Measurements from ENCODE around the gene KLHL1.

KLHL1 gene

DNA sequence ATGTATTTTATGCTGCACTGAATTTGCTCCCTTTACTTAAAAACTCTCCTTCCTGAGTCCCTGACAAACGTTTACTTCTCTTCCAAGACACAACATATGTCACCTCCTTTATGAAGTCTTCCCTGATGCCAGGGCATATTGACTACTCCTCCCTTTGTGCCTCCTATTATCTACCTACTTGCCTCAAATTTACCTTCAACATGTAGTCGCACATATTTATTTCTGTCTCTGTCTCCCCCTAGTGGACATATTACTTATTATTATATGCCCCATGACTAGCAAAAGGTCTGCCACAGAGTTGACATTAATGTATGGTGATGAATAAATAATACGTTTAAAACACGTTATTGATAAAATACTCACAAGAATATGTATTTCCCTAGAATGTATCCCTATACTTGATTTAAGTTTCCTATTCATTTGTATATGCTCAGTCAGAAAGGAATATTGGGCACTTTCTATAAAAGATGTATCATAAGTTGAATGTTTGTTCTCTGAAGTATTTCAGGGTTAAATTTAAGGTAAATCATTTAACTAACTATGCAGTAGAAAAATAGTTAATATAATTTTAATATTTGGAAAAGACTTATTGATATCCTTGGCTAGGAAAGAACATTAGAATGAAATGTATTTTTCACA lies 250.9 kb downstream of the KLHL1 start:
- no peak for DNase-seq

DNA sequence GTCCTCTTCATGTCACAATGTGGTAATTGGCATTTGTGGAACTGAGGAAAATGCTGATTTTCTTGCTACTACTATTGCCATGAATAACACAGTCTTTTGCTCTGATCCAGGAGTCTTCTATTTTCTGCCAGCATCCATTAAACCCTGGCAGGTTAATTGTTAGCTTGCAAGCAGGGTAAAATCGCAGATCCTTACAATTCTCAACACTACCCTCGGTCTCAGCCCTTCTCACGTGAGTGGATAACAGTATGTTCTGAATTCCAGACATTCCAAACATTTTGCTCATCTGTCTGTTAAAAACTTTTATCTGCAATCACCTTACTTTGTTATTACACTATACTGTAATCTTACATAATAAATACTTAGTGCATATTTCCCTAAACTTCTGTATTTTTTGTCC lies 251.9 kb downstream of the KLHL1 start:
- no peak for DNase-seq

DNA sequence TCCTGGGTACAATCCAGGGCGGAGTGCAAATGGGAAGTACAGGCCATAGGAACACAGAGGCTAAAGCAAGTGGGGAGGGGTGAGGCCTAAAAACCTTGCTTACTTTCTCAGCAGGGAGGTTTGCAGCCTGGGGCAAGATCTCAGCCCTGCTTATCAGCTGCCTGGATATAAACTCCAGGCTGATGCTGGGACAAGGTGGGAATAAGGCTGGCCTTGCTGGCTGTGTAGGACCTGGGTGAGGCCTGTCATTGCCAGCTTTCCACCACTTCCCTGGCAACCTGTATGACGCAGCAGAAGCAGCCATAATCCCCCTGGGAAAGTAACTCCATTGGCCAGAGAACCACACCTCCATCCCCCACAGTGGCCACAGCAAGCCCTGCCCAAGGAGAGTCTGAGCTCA lies 279.7 kb downstream of the KLHL1 start:
- no peak for DNase-seq

GRCh38 chr13:69820180-69820579 lies 288.1 kb downstream of the KLHL1 start:
- DNase-seq: no peak

DNA sequence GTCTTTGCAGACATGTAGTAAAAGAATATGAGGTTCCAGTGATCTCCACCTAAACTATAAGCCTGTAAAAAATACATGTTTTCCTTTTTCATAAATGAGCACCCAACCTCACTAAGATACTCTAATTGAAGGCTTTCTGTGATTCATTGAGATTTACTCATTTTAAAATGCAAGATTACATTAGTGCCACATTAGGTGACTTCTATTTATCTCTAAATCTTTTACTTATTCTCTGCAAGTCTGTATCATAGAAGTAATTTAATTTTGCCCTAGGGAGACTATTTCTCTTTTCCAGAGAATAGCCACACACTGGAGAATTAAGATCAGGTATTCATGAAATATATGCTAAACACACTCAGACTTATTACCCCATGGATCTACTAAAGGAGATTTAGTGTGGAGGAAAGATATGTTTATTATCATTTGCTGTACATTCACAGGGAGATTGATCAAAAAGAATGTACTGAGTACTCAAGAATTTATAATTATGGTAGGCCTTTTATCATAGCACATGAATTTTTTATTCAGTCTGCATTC lies 290.9 kb downstream of the KLHL1 start:
- DNase-seq: no peak

DNA sequence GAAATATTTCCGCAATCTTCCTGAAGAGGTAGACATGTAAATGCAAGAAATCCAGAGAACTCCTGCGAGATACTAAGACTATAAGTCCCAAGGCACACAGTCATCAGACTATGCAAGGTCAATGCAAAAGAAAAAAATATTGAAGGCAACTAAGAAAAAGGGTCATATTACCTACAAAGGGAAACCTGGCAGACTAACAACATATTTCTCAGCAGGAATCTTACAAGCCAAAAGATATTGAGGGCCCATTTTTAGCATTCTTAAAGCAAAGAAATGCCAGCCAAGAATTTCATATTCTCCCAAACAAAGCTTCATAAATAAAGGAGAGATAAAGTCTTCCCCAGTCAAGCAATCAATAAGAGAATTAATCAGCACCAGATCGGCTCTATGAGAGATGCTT lies 299.1 kb downstream of the KLHL1 start:
- no peak for DNase-seq

DNA sequence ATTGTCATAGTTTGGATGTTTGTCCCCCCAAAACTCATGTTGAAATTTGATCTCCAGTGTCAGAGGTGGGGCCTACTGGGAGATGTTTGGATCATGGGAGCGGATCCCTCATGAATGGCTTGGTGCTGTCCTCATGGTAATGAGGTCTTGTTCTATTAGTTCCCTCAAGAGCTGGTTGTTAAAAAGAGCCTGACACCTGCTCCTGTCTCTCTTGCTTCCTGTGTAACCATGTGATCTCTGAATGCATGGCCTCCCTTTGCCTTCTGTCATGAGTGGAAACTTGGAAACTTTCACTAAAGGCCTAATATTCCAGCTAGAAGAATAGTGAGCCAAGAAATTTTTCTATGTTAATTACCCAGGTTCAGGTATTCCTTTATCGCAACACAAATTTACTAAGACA lies 312.0 kb downstream of the KLHL1 start:
- no peak for DNase-seq

GRCh38 chr13:69793783-69794453 lies 314.3 kb downstream of the KLHL1 start:
- no peak for DNase-seq

- DNase-seq: no peak
Observed at GRCh38 chr13:69776937-69777336, 331.3 kb downstream of the KLHL1 start.

- DNase-seq: no peak
Observed at GRCh38 chr13:69769608-69770007, 338.6 kb downstream of the KLHL1 start.

DNA sequence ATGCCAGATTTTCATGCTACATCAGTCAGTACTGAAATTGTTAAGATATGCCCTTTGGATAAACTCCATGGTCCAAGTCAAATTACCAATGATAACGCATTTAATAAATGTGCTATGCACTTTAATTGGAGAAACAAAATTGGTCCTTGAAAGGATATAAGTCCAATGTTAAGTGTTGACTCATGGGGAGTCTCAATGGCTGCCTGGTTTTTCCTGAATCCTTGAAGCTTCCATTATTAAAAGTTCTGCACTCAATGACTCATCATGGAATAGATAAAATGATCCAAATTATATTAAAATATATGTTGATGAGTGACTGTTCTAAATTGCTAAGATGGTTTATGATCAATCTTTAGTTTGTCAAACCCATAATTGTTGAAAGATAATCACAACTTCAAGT lies 346.7 kb downstream of the KLHL1 start:
- DNase-seq: no peak

GRCh38 chr13:69755101-69755500 lies 353.2 kb downstream of the KLHL1 start:
- no peak for DNase-seq

DNA sequence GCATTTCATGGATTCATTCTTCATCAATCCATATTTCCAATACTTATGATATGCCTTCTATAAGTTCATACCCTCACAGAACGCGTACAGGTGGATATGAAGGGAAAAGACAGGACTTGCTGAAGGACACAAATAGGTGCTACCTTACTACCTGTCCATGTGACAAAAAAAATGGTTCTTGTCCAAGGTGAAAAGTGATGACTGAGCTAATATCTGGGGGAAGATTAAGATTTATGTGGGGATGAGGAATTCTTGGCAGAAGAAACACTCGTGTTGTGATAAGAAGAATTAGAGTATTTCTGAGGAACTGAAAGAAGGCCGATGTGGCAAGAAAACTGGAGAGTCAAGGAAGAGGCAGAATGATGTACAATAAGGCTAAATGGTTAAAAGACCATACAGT lies 357.0 kb downstream of the KLHL1 start:
- no peak for DNase-seq

GRCh38 chr13:69737129-69737935 lies 370.9 kb downstream of the KLHL1 start:
- no peak for DNase-seq

- DNase-seq: no peak
Observed at GRCh38 chr13:69721631-69722030, 386.6 kb downstream of the KLHL1 start.

DNA sequence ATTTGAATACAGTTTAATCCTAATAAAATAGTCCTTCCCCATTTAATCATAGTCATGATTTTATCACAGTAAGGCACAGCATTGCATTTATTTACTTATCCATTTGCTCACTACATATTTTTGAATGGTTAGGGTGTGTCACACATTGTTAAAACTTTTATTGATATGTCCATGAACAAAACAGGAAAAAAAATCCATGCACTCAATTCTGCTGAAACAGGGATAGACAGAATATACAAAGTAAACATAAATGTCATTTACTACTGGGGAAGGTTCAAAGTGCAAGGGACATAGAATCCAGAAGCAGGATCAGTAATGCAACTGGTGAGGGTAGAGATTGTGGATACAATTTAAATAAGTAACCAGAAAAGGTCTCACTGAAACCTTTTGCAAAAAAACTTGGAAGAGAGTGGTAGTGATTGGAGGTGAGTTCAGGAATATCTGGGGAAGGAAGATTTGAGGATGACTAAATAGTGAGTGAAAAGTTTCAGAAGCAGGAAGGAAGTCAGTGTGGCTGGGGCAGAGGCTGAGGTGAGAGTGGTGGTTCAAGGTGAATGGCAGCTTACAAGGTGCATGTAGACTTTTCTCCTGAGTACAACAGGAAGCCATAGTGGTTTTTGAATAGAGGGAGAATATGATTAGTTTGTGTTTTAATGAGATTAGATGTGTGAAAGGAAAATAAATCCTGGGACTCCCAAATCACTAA lies 387.8 kb downstream of the KLHL1 start:
- DNase-seq: no peak

GRCh38 chr13:69706807-69707206 lies 401.4 kb downstream of the KLHL1 start:
- DNase-seq: no peak

GRCh38 chr13:69704311-69704710 lies 403.9 kb downstream of the KLHL1 start:
- no peak for DNase-seq

- DNase-seq: no peak
Observed at GRCh38 chr13:69690999-69691398, 417.3 kb downstream of the KLHL1 start.

DNA sequence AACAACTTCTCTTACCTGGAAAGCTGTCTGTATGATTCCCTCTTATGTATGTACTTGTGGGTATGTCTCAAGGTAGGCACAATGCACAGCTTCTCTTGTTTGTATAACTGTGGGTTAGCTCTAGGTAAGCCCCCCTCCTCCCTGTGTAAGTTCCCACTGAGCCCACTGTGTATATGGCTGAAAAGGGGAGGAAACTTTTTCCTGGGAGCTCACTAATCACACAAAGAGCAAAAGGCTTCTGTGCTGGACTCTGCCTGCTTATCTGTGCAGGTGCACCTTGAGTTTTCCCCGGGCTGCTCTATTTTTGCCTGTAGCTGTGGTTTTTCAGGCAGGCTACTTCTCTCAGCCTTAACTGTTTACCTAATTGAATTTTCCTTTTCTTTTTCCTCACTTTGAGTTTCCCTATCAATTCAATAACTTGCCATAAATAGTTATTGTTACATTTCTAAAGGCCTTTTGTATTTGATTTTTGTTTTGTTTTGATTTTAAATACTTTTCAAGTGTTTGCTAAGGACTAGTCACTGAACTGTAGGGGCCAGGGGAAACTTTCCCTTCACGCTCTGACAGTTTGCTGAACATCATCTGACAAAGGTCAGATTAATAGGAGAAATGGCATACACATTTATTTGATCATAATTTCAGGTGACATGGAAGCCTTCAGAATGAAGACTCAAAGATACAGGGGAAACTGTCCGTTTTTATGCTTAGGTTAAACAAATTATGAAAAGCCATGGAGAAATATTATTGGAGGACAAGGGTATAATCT lies 424.1 kb downstream of the KLHL1 start:
- DNase-seq: no peak

- no peak for DNase-seq
Observed at GRCh38 chr13:69681722-69682121, 426.5 kb downstream of the KLHL1 start.

DNA sequence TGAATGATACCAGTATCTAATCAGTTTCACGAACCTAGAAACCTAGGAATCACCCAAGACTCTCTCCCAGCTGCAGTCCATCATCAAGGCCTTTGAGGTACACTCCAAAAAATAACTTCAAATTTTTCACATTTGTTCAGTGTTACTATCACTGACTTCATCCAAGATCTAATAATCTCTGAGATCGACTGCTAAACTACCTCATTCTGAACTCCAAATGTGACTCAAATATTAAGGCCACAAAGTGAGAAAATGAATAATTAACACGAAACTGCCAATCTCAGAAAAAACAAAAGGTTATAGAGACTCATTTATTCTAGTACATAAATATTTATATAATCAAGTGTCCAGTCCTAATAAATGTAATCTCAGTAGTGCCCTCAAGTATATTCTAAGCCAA lies 430.9 kb downstream of the KLHL1 start:
- DNase-seq: no peak

Data from activated CD4-positive, alpha-beta T cell treated with anti-CD3 and anti-CD28 coated beads, Interleukin-2, amount 50 U/mL, for 4 hours (primary cell).